Measurements from ENCODE around the gene SDK2.

Gene SDK2

GRCh38 chr17:73609060-73609459, 35.2 kb downstream of the SDK2 start:
- DNase-seq = no peak

- no peak for DNase-seq
Measured at GRCh38 chr17:73605444-73605843, 38.8 kb downstream of the SDK2 start.

DNA sequence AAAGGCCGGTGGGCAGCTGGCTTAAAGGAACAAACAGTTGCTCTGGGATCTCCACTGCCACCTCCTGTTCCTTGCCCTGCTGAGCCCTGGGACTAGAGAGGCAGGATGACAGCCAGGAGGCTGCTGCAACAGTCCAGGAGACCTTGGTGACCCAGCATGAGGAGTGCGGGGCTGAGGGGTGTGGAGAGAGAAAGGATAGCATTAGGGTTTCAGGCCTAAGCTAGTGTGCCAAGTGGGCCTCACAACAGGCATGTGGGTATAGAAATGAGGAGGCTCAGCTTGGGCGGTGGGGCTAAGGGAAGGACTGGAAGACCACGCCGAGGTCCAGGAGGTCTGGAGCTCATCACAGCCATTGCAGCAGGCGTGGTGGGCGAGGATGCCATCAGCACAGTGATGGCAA, 39.8 kb downstream of the SDK2 start:
- no peak for DNase-seq

- DNase-seq = no peak
Measured at GRCh38 chr17:73603971-73604370, 40.3 kb downstream of the SDK2 start.

GRCh38 chr17:73600103-73600871, 44.0 kb downstream of the SDK2 start:
- DNase-seq = no peak

GRCh38 chr17:73599599-73599998, 44.6 kb downstream of the SDK2 start:
- DNase-seq = no peak

- no peak for DNase-seq
Measured at GRCh38 chr17:73598212-73598611, 46.0 kb downstream of the SDK2 start.

DNA sequence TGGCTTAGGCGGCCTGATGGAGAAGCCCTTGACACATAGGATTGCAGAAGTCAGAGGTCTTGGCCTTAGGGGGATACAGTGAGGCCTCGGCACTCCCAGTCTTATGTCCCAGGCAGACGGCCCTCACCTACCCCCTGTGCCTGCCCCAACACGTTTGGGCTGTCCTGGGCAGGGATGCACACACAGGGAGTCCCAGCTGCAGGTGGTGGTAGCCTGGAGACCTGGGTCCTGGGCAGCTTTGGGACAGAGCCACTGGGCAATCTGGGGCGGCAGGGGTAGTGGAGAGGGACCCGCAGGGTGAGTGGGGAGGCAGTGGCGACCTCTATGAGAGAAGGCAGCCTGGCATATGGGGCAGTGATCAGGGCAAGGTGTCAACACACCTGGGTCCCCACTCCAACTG, 48.3 kb downstream of the SDK2 start:
- DNase-seq = no peak

DNA sequence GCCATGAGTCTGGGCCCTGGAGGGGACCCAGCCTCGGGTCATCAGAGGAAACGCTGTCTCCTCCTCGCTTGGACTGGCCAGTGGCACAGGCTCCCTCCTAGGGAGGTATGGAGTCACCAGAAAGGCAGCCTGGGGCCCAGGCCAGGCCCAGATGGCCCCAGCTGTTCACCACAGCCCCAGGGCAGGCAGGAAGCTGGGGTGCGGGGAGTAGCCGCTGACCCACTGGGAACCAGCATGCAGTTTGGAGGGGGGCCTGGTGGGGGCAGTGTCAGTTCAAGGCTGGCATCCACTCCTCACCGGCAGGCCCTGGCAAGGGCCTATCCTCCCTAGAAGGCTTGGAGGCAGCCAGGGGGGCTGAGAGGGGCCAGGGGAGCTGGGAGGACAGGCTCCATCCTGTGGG, 48.8 kb downstream of the SDK2 start:
- DNase-seq = no peak

DNA sequence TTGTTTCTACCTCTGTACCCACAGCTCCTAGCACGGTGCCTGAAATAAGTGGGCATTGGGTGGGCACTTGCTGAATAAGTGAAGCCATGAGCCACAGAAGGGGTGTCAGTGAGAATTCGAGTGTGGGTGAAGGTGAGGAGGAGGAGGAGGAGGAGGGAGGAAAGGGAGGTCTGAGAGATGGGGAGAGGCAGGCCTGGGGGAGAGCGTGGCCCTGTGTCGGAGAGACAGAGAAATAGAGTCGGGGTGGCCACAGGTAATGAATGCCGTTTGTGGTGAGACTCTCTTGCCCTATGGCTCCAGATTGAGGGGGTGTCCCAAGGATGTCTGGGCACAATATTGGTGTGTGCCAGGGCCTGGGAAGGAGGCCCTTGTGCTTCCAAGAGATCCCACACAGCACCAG, 49.2 kb downstream of the SDK2 start:
- no peak for DNase-seq

GRCh38 chr17:73594598-73594997, 49.6 kb downstream of the SDK2 start:
- DNase-seq = no peak

DNA sequence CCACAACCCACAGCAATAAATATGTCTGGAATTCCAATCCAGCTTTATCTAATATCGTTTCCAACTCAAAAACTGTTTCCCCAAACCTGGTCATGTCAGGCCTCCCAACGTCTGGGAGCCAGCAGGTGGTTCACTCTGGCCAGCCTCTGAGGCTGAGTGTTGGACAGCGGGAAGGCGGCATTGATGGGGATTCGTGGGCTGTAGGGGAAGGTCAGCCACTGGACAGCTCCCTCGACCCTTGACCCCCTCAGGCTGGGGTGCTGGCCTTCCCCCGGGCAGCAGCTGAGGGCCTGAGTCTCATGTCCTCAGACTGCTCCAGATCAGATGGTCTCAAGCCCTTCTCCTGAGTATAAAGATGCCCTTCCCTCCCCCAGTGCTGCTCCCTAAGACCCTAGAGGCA, 50.2 kb downstream of the SDK2 start:
- no peak for DNase-seq

GRCh38 chr17:73593249-73593965, 50.8 kb downstream of the SDK2 start:
- no peak for DNase-seq

- no peak for DNase-seq
Measured at GRCh38 chr17:73592501-73592961, 51.7 kb downstream of the SDK2 start.

GRCh38 chr17:73592079-73592415, 52.2 kb downstream of the SDK2 start:
- no peak for DNase-seq

GRCh38 chr17:73591296-73592078, 52.8 kb downstream of the SDK2 start:
- DNase-seq = peak; percentile 26

- no peak for DNase-seq
Measured at GRCh38 chr17:73589363-73589980, 54.8 kb downstream of the SDK2 start.

DNA sequence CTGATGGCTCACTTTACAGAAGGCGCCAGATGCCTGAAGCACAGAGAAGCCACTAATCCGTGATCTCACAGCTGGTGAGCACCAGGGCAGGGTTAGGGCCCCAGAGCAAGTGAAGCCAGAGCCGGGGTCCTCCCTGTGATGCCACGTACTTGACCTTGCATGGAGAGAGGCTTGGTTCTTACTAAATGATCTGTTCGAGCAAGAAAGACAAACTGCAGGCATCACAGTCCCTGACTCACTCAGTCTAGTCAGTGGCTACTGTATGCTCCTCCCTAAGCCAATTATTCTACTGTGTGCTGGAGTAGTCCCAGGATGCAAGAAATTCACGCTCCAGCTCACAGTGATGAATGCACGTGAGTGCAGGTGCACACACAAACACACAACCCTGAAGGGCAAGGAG, 55.4 kb downstream of the SDK2 start:
- DNase-seq = peak; percentile 91

- DNase-seq = no peak
Measured at GRCh38 chr17:73588301-73588846, 55.9 kb downstream of the SDK2 start.

- peak; percentile 87 for DNase-seq
Measured at GRCh38 chr17:73586921-73587602, 57.2 kb downstream of the SDK2 start.

GRCh38 chr17:73586275-73586832, 57.9 kb downstream of the SDK2 start:
- DNase-seq = peak; percentile 83

DNA sequence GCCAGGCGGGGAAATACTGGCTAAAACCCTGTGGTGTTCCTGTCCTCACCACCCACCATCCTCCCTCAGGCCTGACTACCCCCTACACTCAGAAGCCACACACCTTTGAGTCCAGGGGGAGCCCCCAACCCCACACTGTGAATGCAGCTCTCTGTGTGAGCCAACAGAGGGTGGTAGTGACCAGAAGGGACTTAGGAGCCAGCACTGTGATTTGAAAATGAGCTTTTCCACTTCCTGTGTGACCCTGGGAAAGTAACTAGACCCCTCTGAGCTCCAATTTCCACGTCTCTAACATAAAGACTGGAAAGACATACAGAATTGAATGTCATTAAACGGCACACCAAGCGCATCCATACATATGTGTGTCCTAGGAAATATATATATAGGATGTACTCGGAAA, 58.7 kb downstream of the SDK2 start:
- no peak for DNase-seq

All from NCI-H510A treated with DMSO at 0.1 percent for 48 hours (cell line).